GM19372 (cell line): ENCODE results near the gene SLC6A6.

ENCODE experiments used
- ATAC-seq: cut with Tn5 transposase; IDR thresholded peaks from one replicate; pipeline ENCODE4 v1.9.1; 2021; ENCODE audit warnings: mild to moderate bottlenecking, low read depth, moderate library complexity; ENCODE audit not compliant: unreplicated experiment

Gene SLC6A6

DNA sequence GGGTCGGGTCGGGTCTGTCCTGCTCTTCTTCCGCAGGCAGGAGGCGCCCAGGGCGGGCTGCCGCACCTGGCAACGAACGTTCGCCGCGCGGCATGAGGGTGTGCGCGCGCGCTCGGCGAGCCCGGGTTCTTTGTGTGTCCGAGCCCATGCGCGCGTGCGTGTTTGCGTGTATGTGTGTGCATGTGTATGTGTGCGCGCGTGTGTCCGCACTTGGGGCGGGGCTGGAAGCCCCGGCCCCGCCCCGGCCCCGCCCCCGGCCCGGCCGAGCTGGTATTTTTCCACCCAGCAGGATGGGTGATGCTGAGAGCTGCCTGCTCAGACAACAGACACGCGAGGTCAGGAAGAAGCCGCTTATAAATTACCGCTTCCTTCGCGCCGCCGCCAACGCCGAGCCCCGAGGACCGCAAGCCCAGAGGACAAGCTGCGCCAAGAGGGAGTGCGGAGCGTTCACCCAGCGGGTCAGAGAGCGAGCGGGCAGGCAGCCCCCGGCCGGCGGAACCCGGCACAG, at the start of gene SLC6A6:
Gene SLC6A6, plus strand, starts transcription at position 303 of the 508 bp plus-strand sequence. CDS start 41,029 bp downstream, outside the sequence.
- ATAC-seq, result peak; percentile 69

DNA sequence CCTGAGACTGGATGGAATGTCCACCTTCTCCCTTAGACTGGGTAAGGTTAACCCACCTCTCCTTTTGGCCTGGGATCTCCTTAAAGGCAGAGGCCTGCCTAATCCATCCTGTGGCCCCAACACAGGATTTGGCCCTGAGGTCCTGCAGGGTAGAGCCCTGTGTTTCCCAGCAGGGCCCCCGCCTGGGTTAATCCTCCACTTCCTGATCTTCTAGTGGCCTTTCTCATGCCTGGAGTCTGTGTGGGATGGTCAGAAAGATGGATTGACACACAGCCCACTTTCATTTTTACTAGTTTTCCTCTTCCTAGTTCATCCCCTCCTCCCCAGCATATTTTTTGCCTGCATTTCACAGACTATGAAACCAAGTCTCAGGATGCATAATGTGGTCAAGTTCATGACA, 48.9 kb upstream of the SLC6A6 start:
- no peak for ATAC-seq

DNA sequence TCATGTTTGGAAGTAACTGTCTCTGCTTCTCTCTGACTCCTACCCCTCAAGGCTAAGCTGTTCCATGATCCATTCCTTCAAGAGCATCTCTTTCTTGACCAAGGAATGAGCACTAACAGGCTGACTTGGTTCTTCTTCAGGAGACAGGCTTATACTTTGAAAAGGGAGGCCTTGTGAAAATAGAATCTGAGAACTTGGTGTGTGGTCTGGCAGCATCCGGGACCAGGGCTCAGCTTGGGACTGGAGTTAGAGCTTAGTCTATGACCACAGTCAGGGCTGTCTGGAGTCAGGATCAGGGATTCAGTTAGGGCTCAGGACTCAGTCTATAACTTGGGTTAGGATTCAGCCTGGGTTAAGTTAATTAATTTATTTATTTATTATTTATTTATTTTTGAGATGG, 44.9 kb upstream of the SLC6A6 start:
- no peak for ATAC-seq

DNA sequence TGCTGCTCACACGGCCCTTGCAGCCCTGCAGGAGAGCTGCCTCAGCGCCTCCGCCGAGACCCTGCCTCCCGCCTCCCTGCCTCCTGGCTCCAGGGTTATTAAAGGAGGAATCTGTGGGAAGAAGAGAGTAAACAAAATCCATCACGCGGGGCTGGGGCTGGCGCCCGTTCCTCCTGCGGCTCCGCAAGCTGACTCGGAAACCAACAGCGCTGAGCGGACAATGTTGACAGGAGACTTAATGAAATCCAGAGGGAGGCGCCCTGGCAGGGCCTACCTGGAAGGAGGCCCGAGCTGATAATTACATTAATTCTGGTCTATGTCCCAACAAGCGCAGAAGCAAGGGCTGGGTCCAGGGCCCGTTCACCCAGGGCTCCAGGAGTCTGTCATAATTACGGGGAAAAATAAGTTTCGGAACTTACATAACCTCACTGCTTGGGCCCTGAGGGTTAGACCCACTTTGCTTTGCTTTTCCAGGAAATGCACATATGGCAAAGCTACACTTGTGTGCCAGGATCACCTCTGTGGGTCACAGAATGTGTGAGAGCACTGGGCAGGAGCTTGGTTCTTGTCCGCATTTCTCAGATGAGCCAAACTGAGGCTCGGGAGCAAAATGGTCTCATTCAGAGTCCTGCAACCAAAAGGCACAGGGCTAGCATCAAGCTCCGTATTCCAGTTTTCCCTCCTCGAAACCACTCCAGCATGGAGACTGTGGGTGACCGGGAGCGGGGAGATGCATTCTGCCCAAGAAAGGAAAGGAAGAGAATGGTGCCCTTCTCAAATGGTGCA, 43.8 kb upstream of the SLC6A6 start:
- ATAC-seq, result no peak

DNA sequence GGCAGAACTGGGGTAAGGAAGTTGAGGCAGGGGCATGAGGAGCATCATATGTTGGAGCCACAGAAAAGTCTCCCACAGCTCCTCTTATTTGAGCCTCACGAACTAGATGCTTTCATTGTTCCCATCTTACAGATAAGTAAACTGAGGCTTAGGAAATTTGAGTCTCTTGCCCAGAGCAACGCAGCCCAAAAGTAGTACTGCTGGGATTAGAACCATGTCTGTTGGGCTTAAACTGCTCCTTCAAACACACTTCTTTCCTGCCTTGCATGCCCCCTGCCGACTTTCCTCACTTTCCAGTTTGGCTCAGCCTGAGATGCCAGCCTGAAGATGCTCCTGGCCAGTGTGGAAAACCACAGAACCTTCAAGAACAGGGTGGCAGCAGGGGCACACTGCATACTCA, 43.1 kb upstream of the SLC6A6 start:
- ATAC-seq, result no peak

DNA sequence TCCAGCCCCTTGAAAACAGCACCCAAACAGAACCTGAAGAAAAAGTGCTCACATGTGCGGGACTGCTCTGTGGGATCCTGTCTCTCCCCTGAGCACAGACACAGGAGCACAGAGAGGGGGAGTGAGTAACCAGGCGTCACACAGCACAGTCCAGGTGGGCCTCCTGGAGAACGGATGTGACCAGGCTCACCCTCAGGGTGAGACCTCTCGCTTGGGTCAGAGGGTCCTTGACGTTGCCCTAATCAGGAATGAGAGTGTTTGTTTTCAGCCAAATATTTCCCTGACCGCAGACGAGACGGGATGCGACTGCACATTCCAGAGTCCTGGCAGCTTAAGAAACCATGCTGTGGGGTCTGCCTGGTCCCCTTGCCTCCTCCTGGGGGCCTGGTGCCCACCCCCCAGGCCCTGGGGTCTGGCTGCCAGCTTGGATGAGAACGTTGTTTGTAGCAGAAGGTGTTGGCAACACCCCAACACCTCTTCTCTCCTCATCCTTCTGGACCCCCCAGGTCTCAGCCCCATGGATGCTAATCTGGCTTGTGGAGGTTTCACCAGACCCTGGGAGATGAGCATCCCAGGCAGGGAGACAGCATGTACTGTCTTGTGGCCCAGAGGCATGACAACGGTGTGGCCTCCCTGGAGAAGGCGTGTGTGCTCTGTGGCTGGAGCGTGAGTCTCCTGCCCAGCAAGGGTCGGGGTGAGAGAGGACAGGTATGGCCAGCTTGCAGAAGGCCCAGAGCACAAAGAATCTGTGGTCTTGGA, 42.1 kb upstream of the SLC6A6 start:
- no peak for ATAC-seq

DNA sequence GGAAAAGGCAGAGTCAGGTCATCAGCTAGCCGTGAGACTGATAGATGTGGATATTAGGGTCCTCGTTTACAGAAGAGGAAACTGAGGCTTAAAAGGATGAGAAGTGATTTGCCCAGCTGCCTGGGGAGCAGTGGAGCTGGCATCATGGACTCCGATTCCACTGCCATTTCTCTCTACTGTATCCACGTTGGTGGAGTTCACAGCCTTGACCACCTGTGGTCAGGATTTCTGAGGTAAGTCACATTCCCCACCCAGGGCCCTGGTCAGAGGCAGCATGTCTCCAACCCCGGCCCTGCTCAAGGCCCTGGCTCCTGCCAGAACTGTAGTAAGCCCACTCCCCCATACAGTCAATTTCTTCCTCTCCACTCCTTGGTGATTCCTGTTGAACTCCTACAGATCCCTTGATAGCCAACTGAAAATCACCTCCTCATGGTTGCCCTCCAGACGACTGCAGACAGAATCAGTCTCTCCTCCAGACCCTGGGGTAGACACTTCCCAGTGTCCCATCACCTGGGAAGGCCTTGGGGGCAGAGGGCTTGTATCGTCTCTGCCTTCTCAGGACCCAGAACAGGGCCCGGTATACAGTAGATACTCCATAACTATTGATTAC, 41.2 kb upstream of the SLC6A6 start:
- ATAC-seq, result no peak

DNA sequence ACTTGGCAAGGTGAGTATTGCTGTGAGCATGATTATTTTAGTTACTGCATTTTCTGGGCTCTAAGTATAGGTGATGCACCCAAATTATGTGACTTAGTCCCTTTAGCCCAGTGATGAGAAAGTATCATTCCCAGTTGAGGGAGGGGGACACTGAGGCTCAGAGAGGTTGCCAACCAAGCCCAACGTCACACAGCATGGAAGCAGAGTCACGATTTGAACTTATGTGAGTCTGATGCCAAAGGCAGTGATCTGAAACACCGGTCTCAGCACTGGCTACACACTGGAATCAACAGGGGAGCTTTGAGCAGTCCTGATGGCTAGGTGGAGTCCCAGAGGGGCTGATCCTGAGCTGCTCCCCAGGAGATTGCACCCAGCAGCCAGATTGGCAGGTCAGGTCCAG, 39.5 kb upstream of the SLC6A6 start:
- no peak for ATAC-seq

DNA sequence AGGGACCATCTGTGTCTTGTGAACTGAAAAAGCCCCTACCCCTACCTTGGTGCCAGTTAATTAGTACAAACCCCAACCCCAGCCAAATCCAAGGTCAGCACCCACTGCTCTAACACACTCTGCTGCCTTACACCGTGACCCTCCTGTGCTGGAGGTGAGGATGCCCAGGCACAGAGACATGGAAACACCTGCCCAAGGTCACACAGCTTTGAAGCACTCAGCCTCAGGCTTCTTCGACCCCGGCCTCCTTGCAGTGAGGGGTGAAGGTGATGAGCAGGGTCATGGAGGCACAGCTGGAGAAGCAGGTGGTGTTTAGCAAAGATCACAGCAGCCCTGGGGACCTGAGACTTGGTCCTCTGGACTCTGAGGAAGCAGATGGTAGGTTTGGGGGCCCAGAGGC, 39.0 kb upstream of the SLC6A6 start:
- ATAC-seq, result no peak

DNA sequence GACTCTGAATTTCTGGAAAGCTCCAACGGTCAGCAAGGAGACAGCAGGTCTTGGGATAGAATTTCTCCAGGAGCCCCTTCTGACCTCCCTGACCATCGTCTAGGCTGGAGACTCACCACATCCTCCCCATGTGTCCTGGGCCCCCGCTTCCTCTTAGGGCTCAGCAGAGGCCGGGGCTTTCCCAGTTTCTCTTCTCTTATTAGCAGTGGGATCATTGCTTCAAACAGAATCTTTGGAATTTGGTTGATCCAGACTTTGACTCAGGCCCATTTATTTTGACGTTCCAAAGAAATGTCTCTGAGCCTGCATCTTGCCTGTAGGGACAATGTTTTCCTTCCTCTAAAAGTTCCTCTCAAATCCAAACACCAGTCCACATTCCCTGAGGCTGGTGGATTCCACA, 38.4 kb upstream of the SLC6A6 start:
- ATAC-seq, result no peak

DNA sequence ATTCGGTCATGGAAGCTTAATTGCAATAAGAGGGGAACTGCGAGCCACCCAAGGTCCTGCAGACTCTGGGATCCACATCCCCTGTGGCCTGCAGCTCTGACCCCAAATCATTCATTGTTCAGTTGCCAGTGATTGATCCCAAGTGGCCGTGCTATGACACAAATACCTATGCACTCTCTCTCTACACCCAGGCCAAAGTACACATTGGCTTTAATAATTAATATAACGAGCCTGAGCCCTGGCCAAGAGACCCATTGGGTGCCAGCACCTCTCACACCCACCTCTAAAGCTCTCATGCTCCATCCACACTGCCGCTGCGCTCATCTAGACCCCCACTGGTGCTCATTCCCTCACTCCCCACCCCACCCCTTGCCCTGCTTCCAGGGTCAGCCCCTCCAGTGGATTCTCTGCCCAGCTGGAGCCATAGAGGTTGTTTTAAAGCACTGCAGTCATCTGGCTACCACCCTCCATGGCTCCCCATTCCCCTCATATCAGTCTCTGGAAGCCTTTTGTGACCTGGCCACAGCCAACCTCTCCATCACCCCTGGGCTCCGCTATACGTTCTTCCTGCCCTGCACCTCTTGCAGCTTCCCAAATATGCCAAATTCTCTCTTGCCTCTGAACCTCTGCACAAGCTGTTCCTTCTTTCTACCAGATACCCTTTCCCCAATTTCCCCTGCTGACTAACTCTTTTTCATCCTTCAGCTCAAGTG, 37.7 kb upstream of the SLC6A6 start:
- no peak for ATAC-seq

DNA sequence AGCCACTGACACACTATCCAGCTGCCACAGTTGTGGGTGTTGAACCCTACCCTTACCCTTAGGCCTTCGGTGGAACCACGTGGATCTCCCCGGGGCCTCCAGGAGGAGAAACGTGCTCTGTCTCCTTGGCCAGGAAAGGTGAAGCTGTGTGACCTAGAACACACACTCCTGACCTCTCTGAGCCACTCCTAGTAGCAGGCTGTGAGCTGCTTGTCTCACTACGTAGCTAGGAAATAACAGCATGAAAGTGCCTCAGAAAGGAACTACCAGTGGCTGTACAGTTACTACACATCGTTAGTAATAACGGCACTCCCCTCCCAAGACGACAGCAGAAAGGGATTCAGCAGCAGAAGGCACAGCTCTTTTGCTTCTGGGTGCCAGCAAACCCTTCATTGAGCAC, 36.2 kb upstream of the SLC6A6 start:
- no peak for ATAC-seq

DNA sequence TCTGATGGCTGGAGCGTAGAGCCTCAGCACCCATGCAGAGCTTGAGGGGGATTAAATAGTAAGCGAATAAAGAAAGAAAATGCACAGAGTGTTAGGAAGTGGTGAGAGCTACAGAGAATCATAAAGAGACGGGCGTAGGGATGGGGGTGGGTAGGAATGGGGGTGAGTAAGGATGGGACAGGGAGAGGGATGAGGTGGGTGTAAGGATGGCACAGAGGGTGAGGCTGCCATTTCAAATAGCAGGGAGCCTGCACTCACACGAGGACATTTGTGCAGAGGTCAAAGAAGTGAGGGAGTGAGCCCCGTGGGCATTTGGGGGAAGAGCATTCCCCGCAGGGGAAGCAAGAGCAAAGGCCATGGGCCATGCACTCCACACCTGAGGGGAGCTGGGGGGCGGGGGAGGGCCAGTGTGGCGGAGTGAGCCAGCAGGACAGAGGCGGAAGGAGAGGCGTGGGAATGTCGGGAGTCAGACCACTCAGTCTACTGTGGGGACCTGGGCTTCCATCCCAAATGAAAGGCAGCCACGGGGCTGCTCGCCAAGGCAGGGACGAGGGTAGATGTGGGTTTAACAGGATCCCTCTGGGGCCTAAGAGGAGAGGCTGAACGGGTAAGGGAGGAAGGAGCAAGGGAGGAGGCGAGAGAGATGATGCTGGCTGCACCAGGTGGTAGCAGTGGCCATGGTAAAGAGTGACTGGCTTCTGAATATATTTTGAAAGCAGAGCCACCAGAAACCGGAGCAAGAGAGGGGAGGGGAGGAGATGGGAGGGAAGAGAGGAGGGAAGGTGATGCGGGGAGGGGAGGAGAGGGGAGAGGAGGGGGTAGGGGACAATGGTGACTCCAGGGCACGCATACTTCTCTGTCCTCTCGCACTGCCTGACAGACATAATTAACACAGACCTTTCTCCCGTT, 35.2 kb upstream of the SLC6A6 start:
- ATAC-seq, result no peak

DNA sequence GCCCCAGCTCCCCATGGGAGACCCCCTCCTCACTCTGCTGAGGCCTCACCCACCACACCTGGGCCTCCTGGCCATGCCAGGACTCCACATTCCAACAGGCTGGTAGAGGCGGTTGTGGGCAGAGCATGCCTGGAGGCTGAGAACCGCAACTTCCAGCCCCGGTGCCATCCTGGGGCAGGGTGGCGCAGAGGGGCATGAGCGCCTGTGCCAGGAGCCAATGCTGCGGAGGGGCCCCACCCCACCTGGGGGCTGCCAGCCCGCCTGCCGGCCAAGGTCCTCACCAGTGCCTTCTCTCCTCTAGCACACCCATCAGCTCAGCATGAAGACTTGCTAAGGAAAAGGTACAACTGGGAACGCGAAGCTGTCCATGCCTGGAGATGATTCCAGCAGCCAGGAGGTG, 34.3 kb upstream of the SLC6A6 start:
- no peak for ATAC-seq

DNA sequence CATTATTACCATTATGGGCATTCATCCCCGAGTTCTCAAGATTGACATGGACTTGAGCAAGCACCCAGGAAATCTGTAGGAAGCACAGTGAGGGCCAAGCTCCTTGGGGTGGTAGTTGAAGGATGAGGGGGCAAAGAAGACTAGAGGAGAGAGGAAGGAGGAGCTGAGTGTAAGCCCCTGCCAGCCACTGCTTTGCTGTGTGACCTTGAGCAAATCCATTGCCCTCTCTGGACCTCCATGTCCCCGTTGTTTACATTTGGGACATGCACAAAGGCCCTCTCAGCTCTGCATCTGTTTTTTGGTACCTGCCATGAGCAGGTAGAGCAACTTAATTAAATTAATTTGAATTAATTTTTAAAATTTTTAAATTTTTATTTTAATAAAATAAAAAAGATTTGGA, 33.5 kb upstream of the SLC6A6 start:
- ATAC-seq, result no peak

DNA sequence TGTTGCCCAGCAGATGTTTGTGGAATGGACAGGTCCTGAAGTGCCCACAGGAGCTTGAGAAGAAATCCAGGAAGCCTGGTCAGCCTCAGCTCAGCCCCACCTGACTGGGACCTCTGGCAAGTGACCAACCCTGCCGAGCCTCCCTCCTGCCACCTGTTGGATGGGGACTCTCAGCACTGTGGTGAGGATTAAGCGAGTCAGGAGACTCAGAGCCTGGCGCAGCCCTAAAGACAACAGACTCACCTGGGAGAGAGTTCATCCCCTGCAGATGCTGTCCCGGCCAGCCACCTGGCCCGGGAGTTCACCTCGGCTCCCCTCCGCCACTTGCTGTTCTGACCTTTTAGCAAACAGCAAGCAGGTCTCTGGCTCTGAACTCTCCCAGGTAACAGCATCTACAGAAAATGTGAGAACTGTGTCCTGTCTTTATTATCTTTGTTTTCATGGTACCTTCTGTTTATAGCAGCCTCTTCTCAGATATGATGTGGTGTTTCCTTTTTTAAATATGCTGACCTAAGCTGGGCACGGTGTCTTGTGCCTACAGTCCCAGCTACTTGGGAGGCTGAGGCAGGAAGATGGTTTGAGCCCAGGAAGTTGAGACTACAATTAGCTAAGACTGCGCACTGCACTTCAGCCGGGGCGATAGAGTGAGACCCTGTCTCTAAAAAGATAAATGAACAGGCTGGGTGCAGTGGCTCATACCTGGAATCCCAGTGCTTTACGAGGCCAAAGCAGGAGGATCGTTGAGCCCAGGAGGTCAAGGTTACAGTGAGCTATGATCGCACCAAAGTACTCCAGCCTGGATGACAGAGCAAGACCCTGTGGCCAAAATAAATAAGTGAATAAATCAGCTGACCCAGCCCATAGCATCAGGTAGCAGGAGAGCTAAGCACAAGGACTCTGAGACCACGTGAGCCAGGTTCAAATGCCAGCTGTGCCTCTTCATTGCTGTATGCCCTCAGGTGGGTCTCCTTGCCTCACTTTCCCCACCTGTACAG, 32.4 kb upstream of the SLC6A6 start:
- ATAC-seq, result no peak

DNA sequence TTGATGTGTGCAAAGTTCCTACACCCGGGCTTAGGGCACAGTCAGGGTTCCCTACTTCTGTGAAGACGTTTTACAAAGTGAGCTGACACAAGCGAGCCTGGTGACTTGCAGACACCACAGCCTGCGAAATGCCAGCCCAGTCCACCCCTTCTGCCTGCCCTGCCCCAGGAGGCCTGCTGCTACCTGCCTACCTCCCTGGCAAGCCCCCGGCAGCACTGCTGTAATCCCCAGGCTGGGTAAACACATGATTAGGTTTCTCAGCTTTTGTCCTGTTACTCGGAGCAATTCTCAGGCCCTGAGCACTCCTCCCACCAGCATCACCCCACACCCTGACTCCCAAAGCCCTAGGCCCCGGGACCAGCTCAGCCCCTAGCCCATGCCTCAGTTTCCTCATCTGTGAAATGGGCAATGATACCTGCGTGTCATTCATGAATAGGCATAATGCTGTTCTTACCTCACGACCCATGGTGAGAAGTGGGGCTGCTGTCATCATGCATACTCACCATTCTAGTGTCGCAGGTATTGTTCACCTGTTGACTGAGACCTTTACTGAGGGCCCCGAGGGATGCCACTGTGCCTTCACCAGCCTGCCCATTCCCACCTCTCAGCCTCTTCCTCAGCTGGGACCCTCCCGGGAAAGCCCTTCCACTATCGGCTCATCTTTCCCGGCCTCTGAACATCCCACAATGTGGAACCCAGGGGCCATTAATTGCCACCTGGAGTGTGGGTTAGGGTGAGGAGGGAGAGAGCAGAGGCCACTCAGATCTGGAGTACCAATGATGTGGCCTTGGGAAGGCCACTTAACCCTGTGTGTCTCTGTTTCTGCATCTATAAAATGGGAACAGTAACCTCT, 31.5 kb upstream of the SLC6A6 start:
- no peak for ATAC-seq
